ENCODE measurements around the gene PTDSS2. TPM values are rescaled to one million over a fixed set of nuclear protein-coding genes. Genes with fewer than 3 reads are reported as not detected.
"Not testable (repeated sequence)": the region's sequence is repeated elsewhere in the genome, so short reads cannot be mapped to it uniquely, and the experiment has no call there.

PTDSS2 gene
- total and polyA plus RNA-seq, 4 donors: 10.1 to 47.6 (median 26.7) TPM

GRCh38 chr11:469026-469683 lies 19.1 kb downstream of the PTDSS2 start:
- H3K9me3 ChIP-seq (ENCODE audit: control insufficient read depth, low read length); DNase-seq; H3K4me1 ChIP-seq (ENCODE audit: control insufficient read depth in 1 of 2, insufficient read depth in 2 of 2, low read length in 2 of 2); H3K27me3 ChIP-seq (ENCODE audit: control insufficient read depth in 1 of 2, insufficient read depth in 2 of 2, low read length in 1 of 2); H3K4me3 ChIP-seq (ENCODE audit: low read length in 2 of 2); intact Hi-C loops (cut with DNase I); ATAC-seq (ENCODE audit: low FRiP score); H3K36me3 ChIP-seq (ENCODE audit: control insufficient read depth in 1 of 2, insufficient read depth in 2 of 2, low read length in 1 of 2): not testable (repeated sequence)
- peak overlapping the region in 1 of 2 donors; percentile 20 for H3K27ac ChIP-seq (ENCODE audit: low read depth in 1 of 2, low read length in 2 of 2)
- 20 to 25% methylated on average over 19 of the region's 19 CpGs for WGBS, 2 donors

- Histone ChIP-seq H3K4me1 (ENCODE audit: control insufficient read depth in 1 of 2, insufficient read depth in 2 of 2, low read length in 2 of 2) (no peaks in the 10 kb centered on the region), H3K4me3 (ENCODE audit: low read length in 2 of 2) (no peak overlapping the region), H3K27ac (ENCODE audit: low read depth in 1 of 2, low read length in 2 of 2) (peak overlapping the region in 1 of 2 donors; percentile 20), H3K9me3 (ENCODE audit: control insufficient read depth, low read length) (no peaks in the 10 kb centered on the region), H3K27me3 (ENCODE audit: control insufficient read depth in 1 of 2, insufficient read depth in 2 of 2, low read length in 1 of 2) (no peaks in the 10 kb centered on the region), H3K36me3 (ENCODE audit: control insufficient read depth in 1 of 2, insufficient read depth in 2 of 2, low read length in 1 of 2) (no peaks in the 10 kb centered on the region)
- peak; percentile 83 for ATAC-seq (ENCODE audit: low FRiP score)
- peak in 1 of 2 donors; percentile 88 for DNase-seq
- WGBS, 2 donors: 52 to 63% methylated on average over 28 of the region's 28 CpGs
- intact Hi-C loops (cut with DNase I): no loop called here
These were observed 19.8 kb downstream of the PTDSS2 start for GRCh38 chr11:469684-470560.

GRCh38 chr11:471468-472145 lies 21.5 kb downstream of the PTDSS2 start:
- ATAC-seq (ENCODE audit: low FRiP score): no peak
- no peak overlapping the region for H3K4me3 ChIP-seq (ENCODE audit: low read length in 2 of 2)
- peak in 1 of 2 donors; percentile 75 for DNase-seq
- intact Hi-C loops (cut with DNase I): no loop called here
- H3K4me1 ChIP-seq (ENCODE audit: control insufficient read depth in 1 of 2, insufficient read depth in 2 of 2, low read length in 2 of 2): no peaks in the 10 kb centered on the region
- H3K9me3 ChIP-seq (ENCODE audit: control insufficient read depth, low read length): no peaks in the 10 kb centered on the region
- 96 to 97% methylated on average over 51 to 61 of the region's 61 CpGs for WGBS, 2 donors
- H3K27ac ChIP-seq (ENCODE audit: low read depth in 1 of 2, low read length in 2 of 2): no peak overlapping the region
- no peaks in the 10 kb centered on the region for H3K36me3 ChIP-seq (ENCODE audit: control insufficient read depth in 1 of 2, insufficient read depth in 2 of 2, low read length in 1 of 2)
- H3K27me3 ChIP-seq (ENCODE audit: control insufficient read depth in 1 of 2, insufficient read depth in 2 of 2, low read length in 1 of 2): no peaks in the 10 kb centered on the region

GRCh38 chr11:472272-472671 lies 22.2 kb downstream of the PTDSS2 start:
- intact Hi-C loops (cut with DNase I): no loop called here
- H3K27ac ChIP-seq (ENCODE audit: low read depth in 1 of 2, low read length in 2 of 2): no peak overlapping the region
- H3K9me3 ChIP-seq (ENCODE audit: control insufficient read depth, low read length): no peaks in the 10 kb centered on the region
- 91% methylated on average over 13 of the region's 13 CpGs for WGBS, 2 donors
- DNase-seq (no peak), ATAC-seq (ENCODE audit: low FRiP score) (no peak)
- no peaks in the 10 kb centered on the region for H3K36me3 ChIP-seq (ENCODE audit: control insufficient read depth in 1 of 2, insufficient read depth in 2 of 2, low read length in 1 of 2)
- H3K4me3 ChIP-seq (ENCODE audit: low read length in 2 of 2): no peak overlapping the region
- H3K27me3 ChIP-seq (ENCODE audit: control insufficient read depth in 1 of 2, insufficient read depth in 2 of 2, low read length in 1 of 2): no peaks in the 10 kb centered on the region
- H3K4me1 ChIP-seq (ENCODE audit: control insufficient read depth in 1 of 2, insufficient read depth in 2 of 2, low read length in 2 of 2): no peaks in the 10 kb centered on the region

GRCh38 chr11:472816-473215 lies 22.7 kb downstream of the PTDSS2 start:
- no peak for DNase-seq
- no peaks in the 10 kb centered on the region for H3K9me3 ChIP-seq (ENCODE audit: control insufficient read depth, low read length)
- H3K27ac ChIP-seq (ENCODE audit: low read depth in 1 of 2, low read length in 2 of 2): no peak overlapping the region
- WGBS, 2 donors: 92 to 94% methylated on average over 28 of the region's 28 CpGs
- H3K27me3 ChIP-seq (ENCODE audit: control insufficient read depth in 1 of 2, insufficient read depth in 2 of 2, low read length in 1 of 2): no peaks in the 10 kb centered on the region
- H3K36me3 ChIP-seq (ENCODE audit: control insufficient read depth in 1 of 2, insufficient read depth in 2 of 2, low read length in 1 of 2): no peaks in the 10 kb centered on the region
- intact Hi-C loops (cut with DNase I): no loop called here
- no peak for ATAC-seq (ENCODE audit: low FRiP score)
- no peak overlapping the region for H3K4me3 ChIP-seq (ENCODE audit: low read length in 2 of 2)
- no peaks in the 10 kb centered on the region for H3K4me1 ChIP-seq (ENCODE audit: control insufficient read depth in 1 of 2, insufficient read depth in 2 of 2, low read length in 2 of 2)

GRCh38 chr11:473415-473814 lies 23.3 kb downstream of the PTDSS2 start:
- 96 to 97% methylated on average over 19 of the region's 19 CpGs for WGBS, 2 donors
- Histone ChIP-seq H3K27me3 (ENCODE audit: control insufficient read depth in 1 of 2, insufficient read depth in 2 of 2, low read length in 1 of 2) (no peaks in the 10 kb centered on the region), H3K9me3 (ENCODE audit: control insufficient read depth, low read length) (no peaks in the 10 kb centered on the region), H3K36me3 (ENCODE audit: control insufficient read depth in 1 of 2, insufficient read depth in 2 of 2, low read length in 1 of 2) (no peaks in the 10 kb centered on the region), H3K27ac (ENCODE audit: low read depth in 1 of 2, low read length in 2 of 2) (no peak overlapping the region), H3K4me3 (ENCODE audit: low read length in 2 of 2) (no peak overlapping the region), H3K4me1 (ENCODE audit: control insufficient read depth in 1 of 2, insufficient read depth in 2 of 2, low read length in 2 of 2) (no peaks in the 10 kb centered on the region)
- intact Hi-C loops (cut with DNase I): no loop called here
- ATAC-seq (ENCODE audit: low FRiP score) (no peak), DNase-seq (no peak)

GRCh38 chr11:473962-474785 lies 24.1 kb downstream of the PTDSS2 start:
- Histone ChIP-seq H3K4me1 (ENCODE audit: control insufficient read depth in 1 of 2, insufficient read depth in 2 of 2, low read length in 2 of 2) (no peaks in the 10 kb centered on the region), H3K36me3 (ENCODE audit: control insufficient read depth in 1 of 2, insufficient read depth in 2 of 2, low read length in 1 of 2) (no peaks in the 10 kb centered on the region), H3K9me3 (ENCODE audit: control insufficient read depth, low read length) (no peaks in the 10 kb centered on the region), H3K27me3 (ENCODE audit: control insufficient read depth in 1 of 2, insufficient read depth in 2 of 2, low read length in 1 of 2) (no peaks in the 10 kb centered on the region), H3K4me3 (ENCODE audit: low read length in 2 of 2) (no peak overlapping the region), H3K27ac (ENCODE audit: low read depth in 1 of 2, low read length in 2 of 2) (no peak overlapping the region)
- WGBS, 2 donors: 88 to 89% methylated on average over 20 to 22 of the region's 22 CpGs
- ATAC-seq (ENCODE audit: low FRiP score): no peak
- intact Hi-C loops (cut with DNase I): no loop called here
- DNase-seq: no peak

GRCh38 chr11:474914-475506 lies 24.9 kb downstream of the PTDSS2 start:
- ATAC-seq (ENCODE audit: low FRiP score) (no peak), DNase-seq (no peak)
- Histone ChIP-seq H3K4me3 (ENCODE audit: low read length in 2 of 2) (no peak overlapping the region), H3K4me1 (ENCODE audit: control insufficient read depth in 1 of 2, insufficient read depth in 2 of 2, low read length in 2 of 2) (no peaks in the 10 kb centered on the region), H3K36me3 (ENCODE audit: control insufficient read depth in 1 of 2, insufficient read depth in 2 of 2, low read length in 1 of 2) (no peaks in the 10 kb centered on the region), H3K9me3 (ENCODE audit: control insufficient read depth, low read length) (no peaks in the 10 kb centered on the region), H3K27ac (ENCODE audit: low read depth in 1 of 2, low read length in 2 of 2) (no peak overlapping the region), H3K27me3 (ENCODE audit: control insufficient read depth in 1 of 2, insufficient read depth in 2 of 2, low read length in 1 of 2) (no peaks in the 10 kb centered on the region)
- intact Hi-C loops (cut with DNase I): no loop called here
- WGBS, 2 donors: 97 to 98% methylated on average over 48 of the region's 48 CpGs

Measured in aorta (tissue), 5 donors.